Endothelial cell (in vitro differentiated cells): ENCODE measurements around the gene SLC1A5. TPM values are rescaled to one million over a fixed set of nuclear protein-coding genes. Genes with fewer than 3 reads are reported as not detected.

Experiments
- DNase-seq: peaks from one replicate; pipeline ENCODE4 v3.0.0; 2021; ENCODE audit warnings: low spot score
- H3K27ac Mint-ChIP-seq: one replicate; pipeline ENCODE4 v1.8.0; 2021; ENCODE audit warnings: mixed read lengths, inconsistent platforms; ENCODE audit not compliant: unreplicated experiment
- H3K27me3 Mint-ChIP-seq: one replicate; pipeline ENCODE4 v1.8.0; 2021; ENCODE audit warnings: mild to moderate bottlenecking, moderate library complexity, mixed read lengths, inconsistent platforms; ENCODE audit not compliant: unreplicated experiment
- H3K36me3 Mint-ChIP-seq: one replicate; pipeline ENCODE4 v1.8.0; 2021; ENCODE audit warnings: mild to moderate bottlenecking, low read depth, mixed read lengths, inconsistent platforms; ENCODE audit not compliant: unreplicated experiment
- H3K4me1 Mint-ChIP-seq: one replicate; pipeline ENCODE4 v1.8.0; 2021; ENCODE audit warnings: mild to moderate bottlenecking, mixed read lengths, inconsistent platforms; ENCODE audit not compliant: unreplicated experiment
- H3K4me3 Mint-ChIP-seq: one replicate; pipeline ENCODE4 v1.8.0; 2021; ENCODE audit warnings: mild to moderate bottlenecking, mixed read lengths, inconsistent platforms; ENCODE audit not compliant: unreplicated experiment
- H3K9me3 Mint-ChIP-seq: one replicate; pipeline ENCODE4 v1.8.0; 2021; ENCODE audit warnings: mixed read lengths, inconsistent platforms; ENCODE audit not compliant: unreplicated experiment
- total RNA-seq: library from RNA; stranded (reverse); fragmentation: NEBNext Ultra II Directional; extraction: Animal tissue kit (Norgen Biotek cat#: 25700); gene quantifications from one replicate; pipeline ENCODE4 v1.2.1, GENCODE V29; 2021; ENCODE audit not compliant: unreplicated experiment
- TF ChIP-seq, protein P1 (sequence below): fragments of 200-600 bp; sonication (generic); IDR thresholded peaks from one replicate; pipeline ENCODE4 v1.5.0; 2021; ENCODE audit warnings: antibody characterized with exemption; ENCODE audit not compliant: unreplicated experiment

SLC1A5 gene
- total RNA-seq, 1 donor from 2014 or later = 62.6 TPM

DNA sequence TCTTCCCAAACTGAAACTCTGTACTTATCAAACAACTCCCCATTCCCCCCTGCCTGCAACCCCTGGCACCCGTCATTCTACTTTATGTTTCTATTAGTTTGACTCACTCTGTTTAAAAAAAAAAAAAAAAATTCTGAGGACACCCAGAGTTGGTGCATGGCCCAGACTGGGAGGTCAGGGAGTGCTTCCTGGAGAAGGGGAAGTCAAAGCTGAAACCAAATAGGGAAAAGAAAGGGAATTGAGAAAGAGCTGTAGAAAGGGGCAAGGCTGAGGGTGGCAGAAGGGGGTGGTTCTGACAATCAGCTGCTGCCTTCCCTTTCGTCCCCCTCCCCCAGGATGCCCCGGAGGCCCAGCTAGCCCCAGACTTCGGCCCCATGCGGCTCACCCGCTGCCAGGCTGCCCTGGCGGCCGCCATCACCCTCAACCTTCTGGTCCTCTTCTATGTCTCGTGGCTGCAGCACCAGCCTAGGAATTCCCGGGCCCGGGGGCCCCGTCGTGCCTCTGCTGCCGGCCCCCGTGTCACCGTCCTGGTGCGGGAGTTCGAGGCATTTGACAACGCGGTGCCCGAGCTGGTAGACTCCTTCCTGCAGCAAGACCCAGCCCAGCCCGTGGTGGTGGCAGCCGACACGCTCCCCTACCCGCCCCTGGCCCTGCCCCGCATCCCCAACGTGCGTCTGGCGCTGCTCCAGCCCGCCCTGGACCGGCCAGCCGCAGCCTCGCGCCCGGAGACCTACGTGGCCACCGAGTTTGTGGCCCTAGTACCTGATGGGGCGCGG, 33.1 kb downstream of the SLC1A5 start:
- no peaks in the 10 kb centered on the region for H3K4me1 Mint-ChIP-seq
- DNase-seq = no peak
- TF ChIP-seq, protein P1, sequence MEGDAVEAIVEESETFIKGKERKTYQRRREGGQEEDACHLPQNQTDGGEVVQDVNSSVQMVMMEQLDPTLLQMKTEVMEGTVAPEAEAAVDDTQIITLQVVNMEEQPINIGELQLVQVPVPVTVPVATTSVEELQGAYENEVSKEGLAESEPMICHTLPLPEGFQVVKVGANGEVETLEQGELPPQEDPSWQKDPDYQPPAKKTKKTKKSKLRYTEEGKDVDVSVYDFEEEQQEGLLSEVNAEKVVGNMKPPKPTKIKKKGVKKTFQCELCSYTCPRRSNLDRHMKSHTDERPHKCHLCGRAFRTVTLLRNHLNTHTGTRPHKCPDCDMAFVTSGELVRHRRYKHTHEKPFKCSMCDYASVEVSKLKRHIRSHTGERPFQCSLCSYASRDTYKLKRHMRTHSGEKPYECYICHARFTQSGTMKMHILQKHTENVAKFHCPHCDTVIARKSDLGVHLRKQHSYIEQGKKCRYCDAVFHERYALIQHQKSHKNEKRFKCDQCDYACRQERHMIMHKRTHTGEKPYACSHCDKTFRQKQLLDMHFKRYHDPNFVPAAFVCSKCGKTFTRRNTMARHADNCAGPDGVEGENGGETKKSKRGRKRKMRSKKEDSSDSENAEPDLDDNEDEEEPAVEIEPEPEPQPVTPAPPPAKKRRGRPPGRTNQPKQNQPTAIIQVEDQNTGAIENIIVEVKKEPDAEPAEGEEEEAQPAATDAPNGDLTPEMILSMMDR = no peak
- H3K9me3 Mint-ChIP-seq = no peaks in the 10 kb centered on the region
- peaks cover 9% of the 10 kb centered on the region for H3K36me3 Mint-ChIP-seq
- H3K27ac Mint-ChIP-seq = no peak overlapping the region
- peaks cover 2% of the 10 kb centered on the region for H3K27me3 Mint-ChIP-seq
- no peak overlapping the region for H3K4me3 Mint-ChIP-seq

DNA sequence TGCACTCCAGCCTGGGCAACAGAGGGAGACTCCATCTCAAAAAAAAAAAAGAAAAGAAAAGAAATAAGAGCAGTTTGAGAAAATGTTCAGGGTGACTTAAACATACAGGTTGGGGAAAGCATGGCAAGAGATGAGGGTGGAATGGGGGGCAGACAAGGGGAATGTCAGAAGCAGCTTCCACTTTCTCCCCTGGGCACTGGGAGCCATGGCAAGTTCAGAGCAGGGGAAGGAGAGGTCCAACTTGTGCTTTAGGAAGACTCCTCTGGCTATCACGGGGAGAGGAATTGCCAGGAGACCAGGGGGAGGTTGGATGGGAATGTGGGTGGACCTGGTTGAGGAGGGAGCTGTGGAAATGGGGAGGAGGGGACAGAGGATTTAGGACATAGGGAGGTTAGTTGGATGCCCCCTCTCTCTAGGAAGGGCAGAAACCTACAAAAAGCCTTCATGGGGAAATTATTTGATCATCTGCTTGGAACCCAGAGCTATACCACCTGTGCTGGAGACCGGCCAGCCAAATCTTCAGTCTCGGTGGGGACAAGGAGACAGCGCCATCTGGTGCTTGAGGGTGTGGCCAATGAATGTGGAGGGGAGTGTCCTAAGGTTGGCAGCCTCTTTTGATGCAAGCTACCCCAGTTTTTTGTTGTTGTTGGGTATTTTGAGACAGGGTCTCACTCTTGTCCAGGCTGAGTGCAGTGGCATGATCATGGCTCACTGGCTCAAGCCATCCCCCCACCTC, 34.8 kb downstream of the SLC1A5 start:
- TF ChIP-seq, protein P1 = peak; percentile 30
- H3K27ac Mint-ChIP-seq = no peak overlapping the region
- peaks cover 10% of the 10 kb centered on the region for H3K36me3 Mint-ChIP-seq
- H3K4me1 Mint-ChIP-seq = no peaks in the 10 kb centered on the region
- H3K27me3 Mint-ChIP-seq = peaks cover 2% of the 10 kb centered on the region
- DNase-seq = peak; percentile 64
- H3K9me3 Mint-ChIP-seq = no peaks in the 10 kb centered on the region
- H3K4me3 Mint-ChIP-seq = peak overlapping the region; percentile 53

DNA sequence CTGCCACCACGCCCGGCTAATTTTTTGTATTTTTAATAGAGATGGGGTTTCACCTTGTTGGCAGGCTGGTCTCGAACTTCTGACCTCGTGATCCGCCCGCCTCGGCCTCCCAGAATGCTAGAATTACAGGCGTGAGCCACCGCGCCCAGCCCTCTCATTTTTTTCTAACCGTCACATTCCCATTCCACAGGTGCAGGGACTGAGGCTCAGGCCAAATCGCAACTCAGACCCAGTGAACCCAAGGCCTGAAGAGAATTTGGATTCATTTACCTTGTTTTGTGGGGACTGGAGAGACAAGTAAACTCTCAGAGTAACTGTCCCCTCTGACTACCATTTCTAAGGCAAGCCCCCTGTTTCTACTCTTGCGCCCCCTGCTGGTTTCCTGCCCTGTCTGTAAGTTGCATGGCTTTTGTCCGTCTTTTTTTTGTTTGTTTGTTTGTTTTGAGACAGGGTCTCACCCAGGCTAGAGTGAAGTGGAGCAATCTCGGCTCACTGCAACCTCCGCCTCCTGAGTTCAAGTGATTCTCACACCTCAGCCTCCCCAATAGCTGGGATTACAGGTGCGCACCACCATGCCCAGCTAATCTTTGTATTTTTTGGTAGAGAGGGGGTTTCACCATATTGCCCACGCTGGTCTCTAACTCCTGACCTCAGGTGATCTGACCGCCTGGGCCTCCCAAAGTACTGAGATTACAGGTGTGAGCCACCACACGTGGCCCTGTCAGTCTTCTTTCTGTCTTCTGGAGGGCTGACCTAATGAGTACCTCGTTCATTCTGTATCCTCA, 39.9 kb downstream of the SLC1A5 start:
- peak overlapping the region; percentile 85 for H3K4me3 Mint-ChIP-seq

DNA sequence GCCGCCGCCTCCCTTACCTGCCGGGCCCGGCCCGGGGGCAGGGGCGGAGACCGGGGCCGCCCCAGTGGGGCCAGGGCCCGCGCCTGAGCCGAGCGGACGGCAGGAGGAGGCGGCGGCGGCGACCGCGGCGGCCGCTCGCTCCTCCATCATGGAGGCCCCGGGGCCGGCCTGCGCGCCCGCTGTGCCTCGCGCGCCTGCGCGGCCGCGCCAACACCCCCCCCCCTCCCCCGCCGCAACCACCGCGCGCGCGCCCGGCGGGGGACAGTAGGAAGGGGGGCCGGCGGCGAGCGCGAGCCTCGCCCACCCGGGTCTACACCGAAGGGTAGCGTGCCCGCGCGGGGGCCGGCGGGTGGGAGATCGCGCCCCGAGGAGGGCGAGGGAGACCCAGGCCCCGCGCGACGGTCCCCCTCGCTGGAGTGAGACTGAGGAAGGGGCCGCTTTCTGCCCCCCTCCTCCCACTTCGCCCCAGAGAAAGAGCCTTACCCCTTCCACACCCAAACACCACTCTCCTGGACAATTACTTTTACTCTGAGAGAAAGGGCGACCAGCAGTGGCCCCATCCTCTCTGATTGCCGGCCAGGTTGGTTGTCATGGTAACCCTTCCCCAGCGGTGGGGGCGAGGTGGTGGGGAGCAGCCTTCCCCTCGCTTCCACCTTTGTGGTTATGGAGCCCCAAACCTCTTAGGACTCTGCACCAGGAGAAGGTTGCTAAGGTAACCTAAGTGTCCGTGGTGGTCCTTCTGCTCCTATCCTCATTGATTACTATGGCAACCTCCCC, 41.9 kb downstream of the SLC1A5 start, which contains the start of gene STRN4:
STRN4 (minus strand) TSS at position 170 of the 777 bp plus-strand sequence; CDS start at position 150, 20 bp downstream.
- Mint-ChIP-seq H3K4me3 (peak within 1 kb of the TSS; percentile 99), H3K4me1 (peaks cover 29% of the 10 kb centered on the region), H3K36me3 (peaks cover 4% of the 10 kb centered on the region), H3K9me3 (no peaks in the 10 kb centered on the region), H3K27ac (peak within 1 kb of the TSS; percentile 86), H3K27me3 (peaks cover 15% of the 10 kb centered on the region)
- TF ChIP-seq, protein P1 = no peak
- DNase-seq = peak; percentile 56

More for the DNA sequence above, 39.9 kb downstream of the SLC1A5 start:
- DNase-seq = peak; percentile 86
- no peaks in the 10 kb centered on the region for H3K9me3 Mint-ChIP-seq
- H3K4me1 Mint-ChIP-seq = peaks cover 16% of the 10 kb centered on the region
- peaks cover 13% of the 10 kb centered on the region for H3K36me3 Mint-ChIP-seq
- TF ChIP-seq, protein P1 = peak; percentile 85
- H3K27ac Mint-ChIP-seq = peak overlapping the region; percentile 75
- peaks cover 10% of the 10 kb centered on the region for H3K27me3 Mint-ChIP-seq
